Measurements from ENCODE around the gene PALD1. TPM values are rescaled to one million over a fixed set of nuclear protein-coding genes. Genes with fewer than 3 reads are reported as not detected.
"Not testable (repeated sequence)": the region's sequence is repeated elsewhere in the genome, so short reads cannot be mapped to it uniquely, and the experiment has no call there.

PALD1 gene
- polyA plus RNA-seq, 3 donors: 0.04 to 0.11 TPM; not detected in 1

DNA sequence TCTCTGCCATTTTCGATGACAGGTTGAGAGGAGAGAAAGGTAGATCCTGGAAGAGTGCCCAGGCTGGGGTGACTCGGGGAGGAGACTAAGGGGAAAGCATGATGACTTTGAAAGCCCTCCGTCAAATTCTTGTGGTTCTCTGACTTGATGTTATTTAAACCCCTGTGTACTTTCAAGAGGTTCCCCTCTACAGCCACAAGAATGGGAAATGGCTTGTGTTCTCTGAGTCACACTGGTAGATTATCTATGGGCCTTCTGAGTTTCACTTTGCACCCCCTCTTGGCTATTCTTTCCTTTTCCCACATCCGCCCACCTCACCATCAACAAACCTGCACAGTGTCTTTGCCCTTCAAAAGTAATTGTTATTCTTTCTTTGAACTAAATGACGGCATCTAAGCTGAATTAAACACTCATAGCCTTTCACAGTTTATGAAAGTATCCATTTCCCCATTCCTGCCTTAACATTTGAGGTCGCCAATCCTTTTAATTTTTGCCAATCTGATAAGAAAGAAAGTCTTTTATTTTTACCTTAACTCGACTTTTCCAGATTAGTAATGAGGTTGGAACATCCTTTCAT lies 99.9 kb downstream of the PALD1 start:
- no peaks in the 10 kb centered on the region for H3K36me3 ChIP-seq (replicated peaks in 1 of 2; ENCODE audit: control insufficient read depth in 1 of 2, insufficient read depth in 2 of 2, low read length in 2 of 2)
- 3% methylated on average over 3 of the region's 7 CpGs for WGBS (ENCODE audit: insufficient coverage)
- no peak overlapping the region for H3K4me3 ChIP-seq (replicated peaks in 1 of 3; ENCODE audit: low read depth in 2 of 3, low read length in 3 of 3)
- peaks cover 48% of the 10 kb centered on the region for H3K4me1 Mint-ChIP-seq
- H3K4me2 ChIP-seq (replicated peaks; ENCODE audit: extremely low read depth, low read length, poor library complexity, severe bottlenecking): peak overlapping the region; percentile 52
- intact Hi-C loops (cut with micrococcal nuclease): no loop called here
- no peak overlapping the region for H2AFZ ChIP-seq (ENCODE audit: insufficient read depth, low read depth, low read length, poor library complexity, severe bottlenecking)
- H3K27ac ChIP-seq (ENCODE audit: low read depth in 1 of 2, low read length in 2 of 2): peak overlapping the region in 1 of 2 donors; percentile 9
- H3K27ac Mint-ChIP-seq: peak overlapping the region in 6 of 7 donors; percentile 50 to 83 (median 70)
- no peaks in the 10 kb centered on the region for H3K27me3 ChIP-seq (ENCODE audit: control insufficient read depth in 2 of 2, insufficient read depth in 2 of 2, low read length in 2 of 2)
- peak overlapping the region; percentile 32 to 75 for H3K4me3 Mint-ChIP-seq
- no peak overlapping the region for H3K9ac ChIP-seq (ENCODE audit: insufficient read depth, low read length, poor library complexity, severe bottlenecking)
- H3K4me1 ChIP-seq (ENCODE audit: control insufficient read depth in 1 of 2, insufficient read depth in 2 of 2, low read length in 2 of 2): peaks cover 30 to 43% of the 10 kb centered on the region in 2 donors
- no peaks in the 10 kb centered on the region for H3K79me2 ChIP-seq (ENCODE audit: insufficient read depth, low read length)
- no peaks in the 10 kb centered on the region for H3K9me3 ChIP-seq (replicated peaks in 1 of 2; ENCODE audit: control insufficient read depth in 1 of 2, insufficient read depth in 1 of 2, low read length in 2 of 2)
- H3K36me3 Mint-ChIP-seq: peaks cover 0 to 2% of the 10 kb centered on the region in 2 donors
- H4K20me1 ChIP-seq (ENCODE audit: insufficient read depth, low read length): no peaks in the 10 kb centered on the region
- TF ChIP-seq CTCF (IDR thresholded peaks at IDR 0.05): no peak
- H3K27me3 Mint-ChIP-seq (ENCODE audit: low read depth in 3 of 3): no peaks in the 10 kb centered on the region
- peak; percentile 34 to 49 (median 41) for DNase-seq
- H3K9me3 Mint-ChIP-seq: peaks cover 0 to 6% (median 0%) of the 10 kb centered on the region in 7 donors

GRCh38 chr10:70579234-70580002 lies 100.9 kb downstream of the PALD1 start:
- Histone ChIP-seq H3K4me2 (replicated peaks; ENCODE audit: extremely low read depth, low read length, poor library complexity, severe bottlenecking) (no peak overlapping the region), H2AFZ (ENCODE audit: insufficient read depth, low read depth, low read length, poor library complexity, severe bottlenecking) (no peak overlapping the region), H3K4me1 (ENCODE audit: control insufficient read depth in 1 of 2, insufficient read depth in 2 of 2, low read length in 2 of 2) (peaks cover 30 to 43% of the 10 kb centered on the region in 2 donors), H4K20me1 (ENCODE audit: insufficient read depth, low read length) (no peaks in the 10 kb centered on the region), H3K36me3 (replicated peaks in 1 of 2; ENCODE audit: control insufficient read depth in 1 of 2, insufficient read depth in 2 of 2, low read length in 2 of 2) (no peaks in the 10 kb centered on the region), H3K79me2 (ENCODE audit: insufficient read depth, low read length) (no peaks in the 10 kb centered on the region), H3K9me3 (replicated peaks in 1 of 2; ENCODE audit: control insufficient read depth in 1 of 2, insufficient read depth in 1 of 2, low read length in 2 of 2) (no peaks in the 10 kb centered on the region), H3K27me3 (ENCODE audit: control insufficient read depth in 2 of 2, insufficient read depth in 2 of 2, low read length in 2 of 2) (no peaks in the 10 kb centered on the region), H3K4me3 (replicated peaks in 1 of 3; ENCODE audit: low read depth in 2 of 3, low read length in 3 of 3) (no peak overlapping the region), H3K9ac (ENCODE audit: insufficient read depth, low read length, poor library complexity, severe bottlenecking) (no peak overlapping the region), H3K27ac (ENCODE audit: low read depth in 1 of 2, low read length in 2 of 2) (no peak overlapping the region)
- H3K27me3 Mint-ChIP-seq (ENCODE audit: low read depth in 3 of 3): peaks cover 0 to under 1% (median 0%) of the 10 kb centered on the region in 3 donors
- peak overlapping the region in 1 of 2 donors; percentile 49 for H3K4me3 Mint-ChIP-seq
- no peak for DNase-seq
- H3K9me3 Mint-ChIP-seq: peaks cover 0 to 6% (median 0%) of the 10 kb centered on the region in 7 donors
- 100% methylated on average over 1 of the region's 3 CpGs for WGBS (ENCODE audit: insufficient coverage)
- H3K36me3 Mint-ChIP-seq: no peaks in the 10 kb centered on the region
- H3K27ac Mint-ChIP-seq: peak overlapping the region in 3 of 7 donors; percentile 12 to 38 (median 35)
- peaks cover 45% of the 10 kb centered on the region for H3K4me1 Mint-ChIP-seq
- intact Hi-C loops (cut with micrococcal nuclease): no loop called here
- TF ChIP-seq CTCF (IDR thresholded peaks at IDR 0.05): no peak

- H3K9ac ChIP-seq (ENCODE audit: insufficient read depth, low read length, poor library complexity, severe bottlenecking); H3K4me2 ChIP-seq (replicated peaks; ENCODE audit: extremely low read depth, low read length, poor library complexity, severe bottlenecking); H3K4me3 Mint-ChIP-seq; H3K27me3 ChIP-seq (ENCODE audit: control insufficient read depth in 2 of 2, insufficient read depth in 2 of 2, low read length in 2 of 2); intact Hi-C loops (cut with micrococcal nuclease); DNase-seq; H3K36me3 ChIP-seq (replicated peaks in 1 of 2; ENCODE audit: control insufficient read depth in 1 of 2, insufficient read depth in 2 of 2, low read length in 2 of 2); H3K27me3 Mint-ChIP-seq (ENCODE audit: low read depth in 3 of 3); H2AFZ ChIP-seq (ENCODE audit: insufficient read depth, low read depth, low read length, poor library complexity, severe bottlenecking); H3K4me3 ChIP-seq (replicated peaks in 1 of 3; ENCODE audit: low read depth in 2 of 3, low read length in 3 of 3); H3K36me3 Mint-ChIP-seq; H3K79me2 ChIP-seq (ENCODE audit: insufficient read depth, low read length); H3K27ac ChIP-seq (ENCODE audit: low read depth in 1 of 2, low read length in 2 of 2); H3K27ac Mint-ChIP-seq; H4K20me1 ChIP-seq (ENCODE audit: insufficient read depth, low read length); H3K9me3 Mint-ChIP-seq; H3K9me3 ChIP-seq (replicated peaks in 1 of 2; ENCODE audit: control insufficient read depth in 1 of 2, insufficient read depth in 1 of 2, low read length in 2 of 2): not testable (repeated sequence)
- 100% methylated on average over 1 of the region's 5 CpGs for WGBS (ENCODE audit: insufficient coverage)
- H3K4me1 ChIP-seq (ENCODE audit: control insufficient read depth in 1 of 2, insufficient read depth in 2 of 2, low read length in 2 of 2): peaks cover 20 to 39% of the 10 kb centered on the region in 2 donors
- peaks cover 45% of the 10 kb centered on the region for H3K4me1 Mint-ChIP-seq
These were observed 102.6 kb downstream of the PALD1 start for GRCh38 chr10:70581176-70581575.
